PC-9 (cell line): ENCODE results near the gene PTCD2. TPM values are rescaled to one million over a fixed set of nuclear protein-coding genes. Genes with fewer than 3 reads are reported as not detected.

Experiments used
- BruUV-seq: library from RNA; stranded (reverse); fragments of 400-500 nt; replicated peaks from 2 replicates; lab custom pipeline; 2021; lab: Mats Ljungman, UMichigan
- CTCF ChIA-PET: fragments of 300-600 bp; sonication (Branson Sonifier 250); formaldehyde crosslinking; loops from one replicate; lab custom pipeline; 2022; ENCODE audit warnings: antibody characterized with exemption; lab: Charles Lee
- POLR2A ChIA-PET: fragments of 300-600 bp; sonication (Branson Sonifier 250); formaldehyde crosslinking; loops from one replicate; lab custom pipeline; 2022; ENCODE audit warnings: antibody characterized with exemption; ENCODE audit not compliant: unreplicated experiment; lab: Charles Lee
- DNase-seq, 2 experiments: peaks; one replicate each; pipeline versions ENCODE4 v3.0.0 to v3.0.0-alpha.2; 2015 to 2022; ENCODE audit warnings: mixed read lengths in 1 of 2
- H2AFZ ChIP-seq: fragments of 200-600 bp; sonication (generic); 2 replicates; pipeline ENCODE4 v1.8.1; 2017; ENCODE audit warnings: antibody characterized with exemption
- H3F3A ChIP-seq: fragments of 200-600 bp; sonication (generic); 2 replicates; pipeline ENCODE4 v1.8.1; 2017; ENCODE audit warnings: antibody characterized with exemption, mild to moderate bottlenecking, low read depth; ENCODE audit not compliant: insufficient read depth
- H3K27ac ChIP-seq: fragments of 200-600 bp; sonication (generic); 2 replicates; pipeline ENCODE4 v1.6.1; 2016; ENCODE audit warnings: mixed run types
- H3K27me3 ChIP-seq: fragments of 200-600 bp; sonication (generic); 2 replicates; pipeline ENCODE4 v1.6.1; 2016; ENCODE audit warnings: low read depth, mixed run types; ENCODE audit not compliant: insufficient read depth
- H3K36me3 ChIP-seq: fragments of 200-600 bp; sonication (generic); 2 replicates; pipeline ENCODE4 v1.6.1; 2016; ENCODE audit warnings: low read depth, mixed run types
- H3K4me1 ChIP-seq: fragments of 200-600 bp; sonication (generic); replicated peaks from 2 replicates; pipeline ENCODE4 v1.6.1; 2016; ENCODE audit warnings: mixed run types; ENCODE audit not compliant: insufficient read depth
- H3K4me2 ChIP-seq: fragments of 200-600 bp; sonication (generic); 2 replicates; pipeline ENCODE4 v1.6.1; 2017; ENCODE audit warnings: mixed run types
- H3K4me3 ChIP-seq: fragments of 200-600 bp; sonication (generic); 2 replicates; pipeline ENCODE4 v1.6.1; 2016; ENCODE audit warnings: mixed run types
- H3K79me2 ChIP-seq: fragments of 200-600 bp; sonication (generic); 2 replicates; pipeline ENCODE4 v1.6.1; 2017; ENCODE audit warnings: low read depth, mixed run types
- H3K9me2 ChIP-seq: fragments of 200-600 bp; sonication (generic); 2 replicates; pipeline ENCODE4 v1.8.1; 2017; ENCODE audit warnings: mild to moderate bottlenecking; ENCODE audit not compliant: insufficient read depth
- H3K9me3 ChIP-seq: fragments of 200-600 bp; sonication (generic); 2 replicates; pipeline ENCODE4 v1.8.1; 2016; ENCODE audit warnings: low read depth; ENCODE audit not compliant: insufficient read depth
- H4K20me1 ChIP-seq: fragments of 200-600 bp; sonication (generic); 2 replicates; pipeline ENCODE4 v1.8.1; 2017; ENCODE audit not compliant: insufficient read depth
- CTCF ChIP-seq: fragments of 200-600 bp; sonication (generic); conservative IDR thresholded peaks from 2 replicates; pipeline ENCODE4 v1.6.1; 2017; ENCODE audit warnings: mixed run types, antibody characterized with exemption, mild to moderate bottlenecking, moderate library complexity
- EZH2 ChIP-seq: fragments of 200-600 bp; sonication (generic); IDR thresholded peaks from 2 replicates; pipeline ENCODE4 v1.8.0; 2017; ENCODE audit warnings: antibody characterized with exemption, low read depth
- intact Hi-C: fragments of 100-400 bp; cut with micrococcal nuclease; formaldehyde crosslinking; loops from one replicate; pipeline ENCODE4 v1.10.0; 2022; ENCODE audit not compliant: unreplicated experiment
- total RNA-seq: library from RNA; stranded (reverse); gene quantifications from 2 replicates; pipeline ENCODE4 v1.2.3, GENCODE V29; 2021

Gene PTCD2
- total RNA-seq, 1 experiment from 2014 or later, result 15.5 TPM

- Histone ChIP-seq H3K9me2 (no peaks in the 10 kb centered on the region), H2AFZ (no peak overlapping the region), H3K27me3 (no peaks in the 10 kb centered on the region), H3F3A (no peaks in the 10 kb centered on the region), H3K36me3 (0 out of 2 replicates have a peak, but pooled peaks cover 9% of the 10 kb centered on the region), H3K27ac (no peak overlapping the region), H3K4me1 (no peaks in the 10 kb centered on the region), H3K4me3 (no peak overlapping the region), H4K20me1 (no peaks in the 10 kb centered on the region), H3K4me2 (no peak overlapping the region), H3K9me3 (no peaks in the 10 kb centered on the region), H3K79me2 (no peaks in the 10 kb centered on the region)
- TF ChIP-seq EZH2 (no peak), CTCF (no peak)
- CTCF ChIA-PET, result no interaction called here
- intact Hi-C loops, result no loop called here
- POLR2A ChIA-PET, result interaction anchor here (0.6 kb wide), 1 partner anchor 559 kb away, joined by 3 read pairs; no protein-coding TSS in a partner anchor
- DNase-seq, result no peak
- no TSS peak for BruUV-seq
These were observed 29.6 kb upstream of the PTCD2 start for GRCh38 chr5:72290356-72291133.

GRCh38 chr5:72291601-72292000 is 28.6 kb upstream of the PTCD2 start:
- Histone ChIP-seq H3K4me3 (no peak overlapping the region), H3K27ac (no peak overlapping the region), H3K9me3 (no peaks in the 10 kb centered on the region), H3K27me3 (no peaks in the 10 kb centered on the region), H3K9me2 (no peaks in the 10 kb centered on the region), H2AFZ (no peak overlapping the region), H3K79me2 (no peaks in the 10 kb centered on the region), H3K4me1 (no peaks in the 10 kb centered on the region), H4K20me1 (no peaks in the 10 kb centered on the region), H3K36me3 (0 out of 2 replicates have a peak, but pooled peaks cover 9% of the 10 kb centered on the region), H3F3A (no peaks in the 10 kb centered on the region), H3K4me2 (no peak overlapping the region)
- no peak for DNase-seq
- no TSS peak for BruUV-seq
- TF ChIP-seq EZH2, result no peak
- TF ChIP-seq CTCF, result no peak
- intact Hi-C loops, result no loop called here
- POLR2A ChIA-PET, result no interaction called here
- CTCF ChIA-PET, result no interaction called here

GRCh38 chr5:72292411-72292810 is 27.8 kb upstream of the PTCD2 start:
- Histone ChIP-seq H3F3A (no peaks in the 10 kb centered on the region), H2AFZ (no peak overlapping the region), H3K9me2 (no peaks in the 10 kb centered on the region), H4K20me1 (no peaks in the 10 kb centered on the region), H3K9me3 (no peaks in the 10 kb centered on the region), H3K4me2 (no peak overlapping the region), H3K27ac (no peak overlapping the region), H3K4me1 (no peaks in the 10 kb centered on the region), H3K36me3 (0 out of 2 replicates have a peak, but pooled peaks cover 9% of the 10 kb centered on the region), H3K27me3 (no peaks in the 10 kb centered on the region), H3K79me2 (no peaks in the 10 kb centered on the region), H3K4me3 (no peak overlapping the region)
- intact Hi-C loops, result no loop called here
- DNase-seq, result no peak
- CTCF ChIA-PET, result no interaction called here
- POLR2A ChIA-PET, result no interaction called here
- no TSS peak for BruUV-seq
- TF ChIP-seq CTCF (no peak), EZH2 (no peak)
